ENCODE data around the gene IFI27L1. TPM values are rescaled to one million over a fixed set of nuclear protein-coding genes. Genes with fewer than 3 reads are reported as not detected.

The IFI27L1 gene
- total RNA-seq, 1 experiment from 2014 or later, result 19.6 TPM

DNA sequence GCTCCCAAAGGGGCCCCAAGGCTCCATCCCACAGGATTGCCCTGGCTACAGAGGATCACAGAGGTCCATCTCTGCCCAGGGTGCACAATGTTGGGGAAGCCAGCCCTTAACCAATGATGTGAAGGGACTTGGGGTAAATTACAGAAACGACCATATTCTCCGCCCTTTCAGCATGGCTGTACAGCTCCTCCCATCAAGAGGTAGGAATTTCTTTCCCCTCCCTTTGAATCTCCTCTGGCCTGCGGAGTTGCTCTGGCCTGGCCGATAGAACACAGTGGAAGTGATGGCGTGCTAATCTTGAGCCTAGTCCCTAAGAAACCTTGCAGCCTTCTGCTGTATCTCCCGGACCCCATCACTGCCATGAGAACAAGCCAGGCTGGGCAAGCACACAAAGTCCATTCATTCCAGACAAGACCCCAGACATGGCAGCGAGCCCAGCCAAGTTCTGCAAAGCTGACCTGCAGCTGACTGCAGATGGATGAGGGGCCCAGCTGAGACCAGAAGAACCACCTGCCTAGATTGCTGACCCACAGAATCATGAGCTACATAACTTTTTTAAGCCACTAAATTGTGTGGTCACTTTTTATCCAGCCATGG, 22.5 kb downstream of the IFI27L1 start:
- Histone ChIP-seq H3K27me3 (ENCODE audit: control insufficient read depth, insufficient read depth, low read length) (no peaks in the 10 kb centered on the region), H3K4me1 (ENCODE audit: control insufficient read depth, insufficient read depth, low read length) (no peaks in the 10 kb centered on the region), H3K4me3 (ENCODE audit: low read depth in 2 of 2, low read length in 2 of 2) (no peak overlapping the region), H3K27ac (ENCODE audit: low read length) (no peak overlapping the region), H3K36me3 (ENCODE audit: control insufficient read depth, insufficient read depth, low read length) (no peaks in the 10 kb centered on the region), H3K9me3 (ENCODE audit: control insufficient read depth, insufficient read depth, low read depth, low read length) (no peaks in the 10 kb centered on the region)
- ChIA-PET POLR2A (no interaction called here), CTCF (interaction anchor here (0.6 kb wide), 1 partner anchor 26 kb away, joined by 3 read pairs; no protein-coding TSS in a partner anchor)
- no peak for TF ChIP-seq POLR2AphosphoS5 (IDR thresholded peaks at IDR 0.05; ENCODE audit: low read depth, low read length)
- no peak for TF ChIP-seq SIN3A (IDR thresholded peaks at IDR 0.05; ENCODE audit: borderline replicate concordance, insufficient read depth, low read depth, low read length)
- TF ChIP-seq, protein P1, sequence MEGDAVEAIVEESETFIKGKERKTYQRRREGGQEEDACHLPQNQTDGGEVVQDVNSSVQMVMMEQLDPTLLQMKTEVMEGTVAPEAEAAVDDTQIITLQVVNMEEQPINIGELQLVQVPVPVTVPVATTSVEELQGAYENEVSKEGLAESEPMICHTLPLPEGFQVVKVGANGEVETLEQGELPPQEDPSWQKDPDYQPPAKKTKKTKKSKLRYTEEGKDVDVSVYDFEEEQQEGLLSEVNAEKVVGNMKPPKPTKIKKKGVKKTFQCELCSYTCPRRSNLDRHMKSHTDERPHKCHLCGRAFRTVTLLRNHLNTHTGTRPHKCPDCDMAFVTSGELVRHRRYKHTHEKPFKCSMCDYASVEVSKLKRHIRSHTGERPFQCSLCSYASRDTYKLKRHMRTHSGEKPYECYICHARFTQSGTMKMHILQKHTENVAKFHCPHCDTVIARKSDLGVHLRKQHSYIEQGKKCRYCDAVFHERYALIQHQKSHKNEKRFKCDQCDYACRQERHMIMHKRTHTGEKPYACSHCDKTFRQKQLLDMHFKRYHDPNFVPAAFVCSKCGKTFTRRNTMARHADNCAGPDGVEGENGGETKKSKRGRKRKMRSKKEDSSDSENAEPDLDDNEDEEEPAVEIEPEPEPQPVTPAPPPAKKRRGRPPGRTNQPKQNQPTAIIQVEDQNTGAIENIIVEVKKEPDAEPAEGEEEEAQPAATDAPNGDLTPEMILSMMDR (IDR thresholded peaks at IDR 0.05), result no peak
- TF ChIP-seq, protein P2, sequence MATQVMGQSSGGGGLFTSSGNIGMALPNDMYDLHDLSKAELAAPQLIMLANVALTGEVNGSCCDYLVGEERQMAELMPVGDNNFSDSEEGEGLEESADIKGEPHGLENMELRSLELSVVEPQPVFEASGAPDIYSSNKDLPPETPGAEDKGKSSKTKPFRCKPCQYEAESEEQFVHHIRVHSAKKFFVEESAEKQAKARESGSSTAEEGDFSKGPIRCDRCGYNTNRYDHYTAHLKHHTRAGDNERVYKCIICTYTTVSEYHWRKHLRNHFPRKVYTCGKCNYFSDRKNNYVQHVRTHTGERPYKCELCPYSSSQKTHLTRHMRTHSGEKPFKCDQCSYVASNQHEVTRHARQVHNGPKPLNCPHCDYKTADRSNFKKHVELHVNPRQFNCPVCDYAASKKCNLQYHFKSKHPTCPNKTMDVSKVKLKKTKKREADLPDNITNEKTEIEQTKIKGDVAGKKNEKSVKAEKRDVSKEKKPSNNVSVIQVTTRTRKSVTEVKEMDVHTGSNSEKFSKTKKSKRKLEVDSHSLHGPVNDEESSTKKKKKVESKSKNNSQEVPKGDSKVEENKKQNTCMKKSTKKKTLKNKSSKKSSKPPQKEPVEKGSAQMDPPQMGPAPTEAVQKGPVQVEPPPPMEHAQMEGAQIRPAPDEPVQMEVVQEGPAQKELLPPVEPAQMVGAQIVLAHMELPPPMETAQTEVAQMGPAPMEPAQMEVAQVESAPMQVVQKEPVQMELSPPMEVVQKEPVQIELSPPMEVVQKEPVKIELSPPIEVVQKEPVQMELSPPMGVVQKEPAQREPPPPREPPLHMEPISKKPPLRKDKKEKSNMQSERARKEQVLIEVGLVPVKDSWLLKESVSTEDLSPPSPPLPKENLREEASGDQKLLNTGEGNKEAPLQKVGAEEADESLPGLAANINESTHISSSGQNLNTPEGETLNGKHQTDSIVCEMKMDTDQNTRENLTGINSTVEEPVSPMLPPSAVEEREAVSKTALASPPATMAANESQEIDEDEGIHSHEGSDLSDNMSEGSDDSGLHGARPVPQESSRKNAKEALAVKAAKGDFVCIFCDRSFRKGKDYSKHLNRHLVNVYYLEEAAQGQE (IDR thresholded peaks at IDR 0.05; ENCODE audit: insufficient read depth in 1 of 2, low read depth in 2 of 2, low read length in 1 of 2), result no peak
- no peak for TF ChIP-seq TCF7L2 (IDR thresholded peaks at IDR 0.05; ENCODE audit: low read depth, low read length)
- no peak for ATAC-seq
- BruUV-seq (replicated peaks), result no TSS peak
- in situ Hi-C loops (cut with HindIII; ENCODE audit: low pct_unique_long_range_greater_than_20kb, low sequenced_read_pairs), result no loop called here
- intact Hi-C loops (cut with micrococcal nuclease; ENCODE audit: unreplicated experiment), result no loop called here
- DNase-seq (ENCODE audit: low read depth, low spot score), result no peak

DNA sequence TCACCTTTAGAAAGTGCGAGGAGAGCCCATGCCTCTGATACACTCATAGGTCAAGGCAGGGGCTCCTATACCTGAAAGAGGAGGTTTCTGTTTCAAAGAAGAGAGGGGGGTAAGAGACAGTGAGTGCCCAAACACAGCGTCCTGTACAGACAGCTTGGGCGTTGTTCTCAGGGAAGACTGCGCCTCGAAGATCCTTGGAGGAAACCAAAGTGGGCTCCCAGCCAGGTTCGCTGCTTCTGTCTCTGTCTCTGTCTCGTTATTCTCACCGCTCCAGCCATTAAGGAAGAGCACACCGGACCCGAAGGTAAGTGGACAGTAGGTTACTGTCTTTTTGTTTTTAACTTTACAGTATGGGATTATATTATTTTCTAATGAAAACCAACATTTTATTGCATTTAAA, 23.6 kb downstream of the IFI27L1 start:
- POLR2A ChIA-PET, result no interaction called here
- Histone ChIP-seq H3K9me3 (ENCODE audit: control insufficient read depth, insufficient read depth, low read depth, low read length) (no peaks in the 10 kb centered on the region), H3K36me3 (ENCODE audit: control insufficient read depth, insufficient read depth, low read length) (no peaks in the 10 kb centered on the region), H3K4me3 (ENCODE audit: low read depth in 2 of 2, low read length in 2 of 2) (no peak overlapping the region), H3K27ac (ENCODE audit: low read length) (no peak overlapping the region), H3K27me3 (ENCODE audit: control insufficient read depth, insufficient read depth, low read length) (no peaks in the 10 kb centered on the region), H3K4me1 (ENCODE audit: control insufficient read depth, insufficient read depth, low read length) (no peaks in the 10 kb centered on the region)
- intact Hi-C loops (cut with micrococcal nuclease; ENCODE audit: unreplicated experiment) (no loop called here), in situ Hi-C loops (cut with HindIII; ENCODE audit: low pct_unique_long_range_greater_than_20kb, low sequenced_read_pairs) (no loop called here)
- DNase-seq (ENCODE audit: low read depth, low spot score) (no peak), ATAC-seq (no peak)
- BruUV-seq (replicated peaks), result no TSS peak
- TF ChIP-seq, protein P2 (IDR thresholded peaks at IDR 0.05; ENCODE audit: insufficient read depth in 1 of 2, low read depth in 2 of 2, low read length in 1 of 2), result no peak
- TF ChIP-seq TCF7L2 (IDR thresholded peaks at IDR 0.05; ENCODE audit: low read depth, low read length) (no peak), SIN3A (IDR thresholded peaks at IDR 0.05; ENCODE audit: borderline replicate concordance, insufficient read depth, low read depth, low read length) (no peak), POLR2AphosphoS5 (IDR thresholded peaks at IDR 0.05; ENCODE audit: low read depth, low read length) (no peak)
- TF ChIP-seq, protein P1 (IDR thresholded peaks at IDR 0.05), result no peak
- CTCF ChIA-PET, result no interaction called here

All from Panc1 (cell line).